NB4 (cell line): ENCODE measurements around the gene PSME1.

Source experiments
- DNase-seq: peaks from one replicate; pipeline ENCODE4 v3.0.0; 2010; ENCODE audit warnings: low read depth
- H3K4me3 ChIP-seq: one replicate; pipeline ENCODE4 v1.5.1; 2011; ENCODE audit warnings: mild to moderate bottlenecking, low read depth, low read length, moderate library complexity
- CTCF ChIP-seq: IDR thresholded peaks from one replicate; pipeline ENCODE4 v1.5.1; 2012; ENCODE audit warnings: low read depth, low read length
- MAX ChIP-seq: IDR thresholded peaks from 2 replicates; pipeline ENCODE4 v1.6.1; 2011; ENCODE audit warnings: low read depth, low read length
- MYC ChIP-seq: IDR thresholded peaks from 2 replicates; pipeline ENCODE4 v1.6.1; 2011; ENCODE audit warnings: low read depth, low read length
- POLR2A ChIP-seq: IDR thresholded peaks from 2 replicates; pipeline ENCODE4 v1.6.1; 2011; ENCODE audit warnings: mild to moderate bottlenecking; ENCODE audit not compliant: insufficient read length; ENCODE audit errors: extremely low read depth

Gene PSME1

GRCh38 chr14:24126939-24127338 is 9.1 kb upstream of the PSME1 start:
- TF ChIP-seq POLR2A (no peak), CTCF (no peak), MAX (no peak), MYC (no peak)
- DNase-seq, result no peak
- no peak overlapping the region for H3K4me3 ChIP-seq

- no peak for TF ChIP-seq POLR2A
- no peak for TF ChIP-seq MYC
- DNase-seq, result no peak
- H3K4me3 ChIP-seq, result no peak overlapping the region
Observed at GRCh38 chr14:24127673-24128072, 8.3 kb upstream of the PSME1 start.

GRCh38 chr14:24129410-24129998 is 6.5 kb upstream of the PSME1 start:
- TF ChIP-seq CTCF, result no peak
- TF ChIP-seq POLR2A, result no peak
- TF ChIP-seq MAX, result no peak
- TF ChIP-seq MYC, result no peak
- no peak overlapping the region for H3K4me3 ChIP-seq
- no peak for DNase-seq

GRCh38 chr14:24130380-24130716 is 5.6 kb upstream of the PSME1 start, which contains the start of gene FITM1:
Gene FITM1 (plus strand): TSS chr14:24130659. CDS start chr14:24131564, 905 bp downstream.
- H3K4me3 ChIP-seq, result no peak within 1 kb of the TSS
- DNase-seq, result no peak
- no peak for TF ChIP-seq MAX
- no peak for TF ChIP-seq POLR2A
- TF ChIP-seq MYC, result no peak
- no peak for TF ChIP-seq CTCF

- no peak overlapping the region for H3K4me3 ChIP-seq
- DNase-seq, result no peak
- TF ChIP-seq POLR2A, result no peak
- TF ChIP-seq MAX, result no peak
- no peak for TF ChIP-seq MYC
- no peak for TF ChIP-seq CTCF
Observed at GRCh38 chr14:24130717-24131548, 5.1 kb upstream of the PSME1 start.

- H3K4me3 ChIP-seq, result no peak overlapping the region
- TF ChIP-seq MYC (no peak), POLR2A (no peak), MAX (no peak), CTCF (no peak)
- DNase-seq, result no peak
Observed at GRCh38 chr14:24131549-24131966, 4.4 kb upstream of the PSME1 start.
